Type B pancreatic cell (in vitro differentiated cells): ENCODE measurements around the gene EMILIN2. TPM values are rescaled to one million over a fixed set of nuclear protein-coding genes. Genes with fewer than 3 reads are reported as not detected.

Experiments used
- DNase-seq: peaks from one replicate; pipeline ENCODE4 v3.0.0; 2021; ENCODE audit warnings: mixed read lengths; ENCODE audit not compliant: unreplicated experiment; ENCODE audit errors: extremely low spot score
- H3K27ac Mint-ChIP-seq: 2 replicates; pipeline ENCODE4 v1.8.0; 2021; ENCODE audit warnings: mild to moderate bottlenecking, mixed read lengths
- H3K27me3 Mint-ChIP-seq: 2 replicates; pipeline ENCODE4 v1.8.0; 2021; ENCODE audit warnings: mixed read lengths
- H3K36me3 Mint-ChIP-seq: 2 replicates; pipeline ENCODE4 v1.8.0; 2021; ENCODE audit warnings: mixed read lengths
- H3K4me1 Mint-ChIP-seq: one replicate; pipeline ENCODE4 v1.8.0; 2021; ENCODE audit warnings: mixed read lengths; ENCODE audit not compliant: unreplicated experiment
- H3K4me3 Mint-ChIP-seq: 2 replicates; pipeline ENCODE4 v1.8.0; 2021; ENCODE audit warnings: mild to moderate bottlenecking, mixed read lengths
- H3K9me3 Mint-ChIP-seq: 2 replicates; pipeline ENCODE4 v1.8.0; 2021; ENCODE audit warnings: mixed read lengths
- total RNA-seq: library from RNA; stranded (reverse); gene quantifications from 2 replicates; pipeline ENCODE4 v1.2.1, GENCODE V29; 2021; ENCODE audit warnings: low replicate concordance
- TF ChIP-seq, protein P1 (sequence below): fragments of 200-600 bp; sonication (generic); conservative IDR thresholded peaks from 2 replicates; pipeline ENCODE4 v1.5.0; 2021; ENCODE audit warnings: antibody characterized with exemption, mild to moderate bottlenecking

Gene EMILIN2
- total RNA-seq, 1 donor from 2014 or later: 9.4 TPM

DNA sequence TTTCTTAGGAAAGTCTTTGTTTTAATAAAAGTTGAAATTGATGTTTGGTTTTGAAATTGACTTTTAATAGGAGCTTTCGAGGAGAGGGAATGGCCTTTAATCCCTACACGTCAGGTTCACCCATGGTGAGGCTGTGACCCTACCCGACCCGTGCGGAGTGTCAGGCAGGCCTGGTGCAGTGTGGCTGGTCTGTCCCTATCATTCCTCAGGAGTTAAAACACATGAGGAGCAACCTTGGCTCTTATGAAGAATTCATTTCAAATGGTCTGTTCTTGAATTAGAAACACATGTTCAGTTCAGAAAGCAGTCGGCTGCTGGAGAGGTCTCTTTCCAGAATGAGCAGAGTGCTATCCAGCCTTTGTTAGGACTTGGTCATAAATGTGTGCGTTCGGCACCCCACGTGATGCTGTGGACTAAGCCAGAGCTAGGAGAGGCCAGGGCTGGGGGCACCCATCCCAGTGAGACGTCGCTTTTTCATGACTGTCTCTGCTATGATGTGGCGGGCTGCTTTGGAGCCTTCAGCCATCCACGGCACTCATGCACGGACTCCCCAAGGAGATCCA, 54.7 kb downstream of the EMILIN2 start:
- Mint-ChIP-seq H3K27ac (no peak overlapping the region), H3K36me3 (no peaks in the 10 kb centered on the region), H3K27me3 (peaks cover 14% of the 10 kb centered on the region), H3K4me1 (peaks cover 26% of the 10 kb centered on the region), H3K9me3 (no peaks in the 10 kb centered on the region), H3K4me3 (peak overlapping the region; percentile 28)
- TF ChIP-seq, protein P1, sequence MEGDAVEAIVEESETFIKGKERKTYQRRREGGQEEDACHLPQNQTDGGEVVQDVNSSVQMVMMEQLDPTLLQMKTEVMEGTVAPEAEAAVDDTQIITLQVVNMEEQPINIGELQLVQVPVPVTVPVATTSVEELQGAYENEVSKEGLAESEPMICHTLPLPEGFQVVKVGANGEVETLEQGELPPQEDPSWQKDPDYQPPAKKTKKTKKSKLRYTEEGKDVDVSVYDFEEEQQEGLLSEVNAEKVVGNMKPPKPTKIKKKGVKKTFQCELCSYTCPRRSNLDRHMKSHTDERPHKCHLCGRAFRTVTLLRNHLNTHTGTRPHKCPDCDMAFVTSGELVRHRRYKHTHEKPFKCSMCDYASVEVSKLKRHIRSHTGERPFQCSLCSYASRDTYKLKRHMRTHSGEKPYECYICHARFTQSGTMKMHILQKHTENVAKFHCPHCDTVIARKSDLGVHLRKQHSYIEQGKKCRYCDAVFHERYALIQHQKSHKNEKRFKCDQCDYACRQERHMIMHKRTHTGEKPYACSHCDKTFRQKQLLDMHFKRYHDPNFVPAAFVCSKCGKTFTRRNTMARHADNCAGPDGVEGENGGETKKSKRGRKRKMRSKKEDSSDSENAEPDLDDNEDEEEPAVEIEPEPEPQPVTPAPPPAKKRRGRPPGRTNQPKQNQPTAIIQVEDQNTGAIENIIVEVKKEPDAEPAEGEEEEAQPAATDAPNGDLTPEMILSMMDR: no peak
- no peak for DNase-seq

DNA sequence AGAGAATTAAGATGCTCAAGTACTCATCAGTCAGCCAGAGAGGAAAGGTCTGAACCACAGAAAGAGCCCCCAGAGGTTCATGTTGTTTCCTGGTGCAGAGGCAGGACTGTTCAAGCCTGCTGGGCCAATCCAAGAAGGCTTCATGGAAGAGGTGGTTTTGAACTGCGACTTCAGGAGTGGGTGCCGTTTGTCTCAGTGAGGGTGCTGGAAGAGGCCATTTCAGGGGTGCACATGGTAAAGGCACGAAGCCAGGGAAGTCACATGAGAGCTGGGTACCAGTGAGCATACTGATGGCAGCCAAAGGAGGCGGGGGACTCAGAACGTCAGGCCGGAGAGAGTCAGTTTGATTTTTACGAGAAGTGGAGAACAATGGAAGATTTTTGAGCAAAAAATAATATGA, 55.5 kb downstream of the EMILIN2 start:
- DNase-seq: no peak
- H3K36me3 Mint-ChIP-seq: no peaks in the 10 kb centered on the region
- TF ChIP-seq, protein P1: no peak
- H3K4me1 Mint-ChIP-seq: peaks cover 26% of the 10 kb centered on the region
- H3K27me3 Mint-ChIP-seq: peaks cover 17% of the 10 kb centered on the region
- H3K4me3 Mint-ChIP-seq: no peak overlapping the region
- H3K27ac Mint-ChIP-seq: no peak overlapping the region
- H3K9me3 Mint-ChIP-seq: no peaks in the 10 kb centered on the region

DNA sequence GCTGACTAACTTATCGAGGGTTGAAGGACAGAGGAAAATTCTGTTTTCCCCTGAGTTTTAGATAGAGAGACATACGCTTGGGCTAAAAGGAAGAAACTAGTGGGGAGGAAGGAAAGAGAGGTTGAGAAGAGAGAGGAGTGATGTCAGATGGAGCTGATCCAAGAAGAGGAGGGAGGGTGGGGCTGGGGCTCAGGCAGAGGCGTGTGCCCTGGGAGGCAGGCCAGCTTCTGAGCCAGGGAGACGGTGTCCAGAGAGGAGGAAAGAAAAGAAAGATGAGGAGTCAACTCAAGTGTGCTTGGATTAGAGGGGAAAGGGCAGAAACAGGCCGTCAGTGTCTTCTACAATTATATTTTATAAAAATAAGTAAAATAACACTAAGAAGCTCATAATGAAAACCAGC, 56.2 kb downstream of the EMILIN2 start:
- H3K36me3 Mint-ChIP-seq: no peaks in the 10 kb centered on the region
- no peak overlapping the region for H3K4me3 Mint-ChIP-seq
- H3K4me1 Mint-ChIP-seq: peaks cover 22% of the 10 kb centered on the region
- DNase-seq: no peak
- TF ChIP-seq, protein P1: no peak
- H3K27ac Mint-ChIP-seq: no peak overlapping the region
- peaks cover 24% of the 10 kb centered on the region for H3K27me3 Mint-ChIP-seq
- H3K9me3 Mint-ChIP-seq: no peaks in the 10 kb centered on the region

DNA sequence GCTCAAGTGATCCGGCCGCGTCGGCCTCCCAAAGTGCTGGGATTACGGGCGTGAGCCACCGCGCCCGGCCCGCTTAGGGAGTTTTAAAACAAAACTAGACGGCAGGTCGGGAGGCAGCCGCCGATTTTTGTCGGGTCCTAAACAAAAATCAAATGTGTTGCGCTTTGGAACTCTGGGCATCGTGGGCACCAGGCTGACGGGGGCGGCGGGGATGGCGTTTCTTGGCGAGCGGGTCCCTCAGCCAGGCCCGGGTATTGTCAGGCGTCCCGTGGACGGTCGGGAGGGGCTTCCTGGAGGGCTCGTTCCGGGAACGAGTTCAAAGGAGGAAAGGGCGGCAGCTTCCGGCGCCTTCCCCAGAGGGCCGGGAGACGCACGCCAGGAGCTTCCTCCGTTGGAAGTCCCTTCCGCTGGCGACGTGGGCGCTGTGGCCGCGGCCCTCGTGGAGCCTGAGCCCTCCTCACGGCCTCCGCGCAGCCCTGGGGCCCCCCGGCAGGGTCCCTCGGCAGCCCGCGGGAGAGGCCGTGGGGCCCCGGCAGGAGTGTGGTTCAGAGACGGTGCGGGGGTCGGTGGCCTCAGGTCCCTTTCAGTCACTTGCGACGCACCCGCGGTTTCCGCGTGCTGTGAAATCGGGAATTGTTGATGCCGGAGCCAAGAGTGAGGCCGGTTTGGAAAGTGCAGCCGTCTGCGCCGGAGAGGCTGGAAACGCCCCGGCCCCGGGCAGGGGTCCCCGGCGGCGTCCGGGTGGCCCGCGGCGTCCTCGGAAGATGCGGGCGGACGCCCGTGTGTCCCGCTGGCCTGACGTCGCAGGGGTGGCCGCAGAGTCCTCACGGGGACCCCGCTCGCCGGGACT, 59.3 kb downstream of the EMILIN2 start:
- no peak for DNase-seq
- H3K4me3 Mint-ChIP-seq: peak overlapping the region; percentile 80
- H3K36me3 Mint-ChIP-seq: peaks cover 5% of the 10 kb centered on the region
- TF ChIP-seq, protein P1: no peak
- H3K9me3 Mint-ChIP-seq: no peaks in the 10 kb centered on the region
- peaks cover 24% of the 10 kb centered on the region for H3K27me3 Mint-ChIP-seq
- peaks cover 7% of the 10 kb centered on the region for H3K4me1 Mint-ChIP-seq
- H3K27ac Mint-ChIP-seq: no peak overlapping the region

DNA sequence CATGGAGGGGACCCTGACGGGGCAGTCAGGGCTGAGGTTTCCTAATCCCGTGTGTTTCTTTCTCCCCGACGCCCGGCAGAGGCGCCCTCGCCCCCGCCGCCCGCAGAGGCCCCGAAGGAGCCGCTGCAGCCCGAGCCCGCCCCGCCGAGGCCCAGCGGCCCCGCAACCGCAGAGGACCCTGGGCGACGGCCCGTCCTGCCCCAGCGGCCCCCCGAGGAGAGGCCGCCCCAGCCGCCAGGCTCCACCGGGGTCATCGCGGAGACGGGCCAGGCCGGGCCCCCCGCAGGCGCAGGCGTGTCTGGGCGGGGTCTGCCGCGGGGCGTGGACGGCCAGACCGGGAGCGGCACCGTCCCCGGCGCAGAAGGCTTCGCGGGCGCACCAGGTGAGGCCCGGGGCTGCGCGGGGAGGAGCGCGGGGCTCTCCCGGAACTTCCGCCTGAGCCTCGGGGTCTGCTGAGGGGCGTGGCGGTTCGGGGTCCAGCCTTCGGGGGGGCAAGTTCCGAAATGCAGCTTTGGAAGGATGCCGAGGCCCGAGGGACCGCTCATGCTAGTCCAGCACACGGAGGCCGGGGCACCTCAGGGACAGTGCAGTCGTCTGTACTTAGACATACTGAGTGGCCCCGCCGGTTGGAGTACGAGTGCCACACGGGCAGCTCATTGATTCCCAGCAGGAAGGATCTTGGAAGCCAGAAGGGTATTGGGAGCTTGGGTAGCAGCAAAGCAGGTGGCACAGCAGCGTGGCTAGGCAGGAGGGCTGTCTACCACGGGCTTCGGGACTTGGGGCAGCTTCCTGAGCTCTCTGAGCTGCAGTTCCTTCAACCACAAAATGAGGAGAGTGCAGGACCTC, 60.1 kb downstream of the EMILIN2 start:
- no peak for DNase-seq
- Mint-ChIP-seq H3K4me3 (peak overlapping the region; percentile 76), H3K27me3 (peaks cover 24% of the 10 kb centered on the region), H3K4me1 (peaks cover 7% of the 10 kb centered on the region), H3K9me3 (no peaks in the 10 kb centered on the region), H3K36me3 (peaks cover 6% of the 10 kb centered on the region), H3K27ac (no peak overlapping the region)
- TF ChIP-seq, protein P1: peak; percentile 59
